Glutamatergic neuron (in vitro differentiated cells): ENCODE measurements around the gene MSANTD3. TPM values are rescaled to one million over a fixed set of nuclear protein-coding genes. Genes with fewer than 3 reads are reported as not detected.

Experiments used
- DNase-seq: peaks from one replicate; pipeline ENCODE4 v3.0.0; 2022
- H3K27ac Mint-ChIP-seq: one replicate; pipeline ENCODE4 v1.8.0; 2020; ENCODE audit warnings: mild to moderate bottlenecking, mixed read lengths, inconsistent platforms; ENCODE audit not compliant: unreplicated experiment
- H3K27me3 Mint-ChIP-seq: one replicate; pipeline ENCODE4 v1.8.0; 2020; ENCODE audit warnings: mild to moderate bottlenecking, moderate library complexity, mixed read lengths, inconsistent platforms; ENCODE audit not compliant: unreplicated experiment
- H3K36me3 Mint-ChIP-seq: one replicate; pipeline ENCODE4 v1.8.0; 2020; ENCODE audit warnings: mild to moderate bottlenecking, mixed read lengths, inconsistent platforms; ENCODE audit not compliant: unreplicated experiment
- H3K4me1 Mint-ChIP-seq: one replicate; pipeline ENCODE4 v1.8.0; 2020; ENCODE audit warnings: mild to moderate bottlenecking, low read depth, mixed read lengths, inconsistent platforms; ENCODE audit not compliant: unreplicated experiment
- H3K4me3 Mint-ChIP-seq: one replicate; pipeline ENCODE4 v1.8.0; 2020; ENCODE audit warnings: mild to moderate bottlenecking, mixed read lengths, inconsistent platforms; ENCODE audit not compliant: unreplicated experiment
- H3K9me3 Mint-ChIP-seq: one replicate; pipeline ENCODE4 v1.8.0; 2020; ENCODE audit warnings: mild to moderate bottlenecking, moderate library complexity, mixed read lengths, inconsistent platforms; ENCODE audit not compliant: unreplicated experiment
- CTCF ChIP-seq: fragments of 200-600 bp; sonication (generic); IDR thresholded peaks from one replicate; pipeline ENCODE4 v1.5.0; 2021; ENCODE audit not compliant: partially characterized antibody, unreplicated experiment
- total RNA-seq: library from RNA; stranded (reverse); fragmentation: NEBNext Ultra II Directional; extraction: Animal tissue kit (Norgen Biotek cat#: 25700); gene quantifications from one replicate; pipeline ENCODE4 v1.2.1, GENCODE V29; 2021; ENCODE audit not compliant: unreplicated experiment

MSANTD3 gene
- total RNA-seq, 1 donor from 2014 or later: 49.3 TPM

GRCh38 chr9:100499866-100500265, 72.9 kb downstream of the MSANTD3 start:
- Mint-ChIP-seq H3K27ac (no peak overlapping the region), H3K4me1 (peaks cover 23% of the 10 kb centered on the region), H3K36me3 (no peaks in the 10 kb centered on the region), H3K9me3 (peaks cover 2% of the 10 kb centered on the region), H3K27me3 (no peaks in the 10 kb centered on the region), H3K4me3 (no peak overlapping the region)
- no peak for DNase-seq
- no peak for TF ChIP-seq CTCF

Other genes with a start within 250 kb of the MSANTD3 start
- gene TEX10, start 74.2 kb upstream of the MSANTD3 start, total RNA-seq: 18.4 TPM
- 171 TPM for gene TMEFF1, start 46.0 kb downstream of the MSANTD3 start, total RNA-seq
- gene CAVIN4, start 150.9 kb downstream of the MSANTD3 start, total RNA-seq: 32.9 TPM